H9 (cell line): Measurements from ENCODE around the gene C5orf58. TPM values are rescaled to one million over a fixed set of nuclear protein-coding genes. Genes with fewer than 3 reads are reported as not detected.

ENCODE experiments used
- DNase-seq: peaks from one replicate; pipeline ENCODE4 v3.0.0-alpha.2; 2017
- H2AFZ ChIP-seq: one replicate; pipeline ENCODE4 v1.6.1; 2013; ENCODE audit warnings: mild to moderate bottlenecking, low read length, control low read depth, moderate library complexity
- H2AK5ac ChIP-seq: 2 replicates; pipeline ENCODE4 v1.6.1; 2013; ENCODE audit warnings: low read length, control low read depth, mixed read lengths; ENCODE audit not compliant: insufficient read length
- H2BK120ac ChIP-seq: one replicate; pipeline ENCODE4 v1.6.1; 2013; ENCODE audit warnings: low read depth, mild to moderate bottlenecking, low read length, control low read depth, inconsistent platforms; ENCODE audit not compliant: poor library complexity, severe bottlenecking
- H2BK12ac ChIP-seq: 2 replicates; pipeline ENCODE4 v1.6.1; 2013; ENCODE audit warnings: low read length, control low read depth, mixed read lengths, low read depth; ENCODE audit not compliant: insufficient read length
- H2BK15ac ChIP-seq: 2 replicates; pipeline ENCODE4 v1.6.1; 2013; ENCODE audit warnings: low read depth, low read length, control low read depth
- H2BK20ac ChIP-seq: one replicate; pipeline ENCODE4 v1.6.1; 2013; ENCODE audit warnings: low read depth, mild to moderate bottlenecking, low read length, control low read depth, inconsistent platforms; ENCODE audit not compliant: poor library complexity, severe bottlenecking
- H2BK5ac ChIP-seq: 2 replicates; pipeline ENCODE4 v1.6.1; 2013; ENCODE audit warnings: low read length, control low read depth, mixed read lengths; ENCODE audit not compliant: insufficient read length
- H3K14ac ChIP-seq: 2 replicates; pipeline ENCODE4 v1.6.1; 2013; ENCODE audit warnings: low read length, control low read depth; ENCODE audit not compliant: insufficient read depth
- H3K18ac ChIP-seq: 2 replicates; pipeline ENCODE4 v1.6.1; 2013; ENCODE audit warnings: low read depth, mild to moderate bottlenecking, mixed read lengths, low read length, control low read depth; ENCODE audit not compliant: insufficient read length
- H3K23ac ChIP-seq: 2 replicates; pipeline ENCODE4 v1.6.1; 2013; ENCODE audit warnings: low read length, control low read depth, mixed read lengths, low read depth; ENCODE audit not compliant: insufficient read length
- H3K23me2 ChIP-seq: 2 replicates; pipeline ENCODE4 v1.6.1; 2013; ENCODE audit warnings: low read depth, mild to moderate bottlenecking, mixed read lengths, low read length, control low read depth; ENCODE audit not compliant: insufficient read length, poor library complexity, severe bottlenecking
- H3K27ac ChIP-seq: 2 replicates; pipeline ENCODE4 v1.5.1; 2013; ENCODE audit warnings: low read length, control low read depth, mixed read lengths, low read depth; ENCODE audit not compliant: insufficient read length
- H3K27me3 ChIP-seq: 2 replicates; pipeline ENCODE4 v1.6.1; 2013; ENCODE audit warnings: low read length, control low read depth, inconsistent platforms; ENCODE audit not compliant: insufficient read depth
- H3K4ac ChIP-seq: 2 replicates; pipeline ENCODE4 v1.6.1; 2013; ENCODE audit warnings: low read depth, mild to moderate bottlenecking, control low read depth, inconsistent platforms, low read length, moderate library complexity
- H3K4me1 ChIP-seq: 2 replicates; pipeline ENCODE4 v1.6.1; 2013; ENCODE audit warnings: low read length, control low read depth, inconsistent platforms; ENCODE audit not compliant: insufficient read depth
- H3K4me2 ChIP-seq: 2 replicates; pipeline ENCODE4 v1.6.1; 2013; ENCODE audit warnings: low read length, control low read depth, mixed read lengths; ENCODE audit not compliant: insufficient read length, insufficient read depth
- H3K56ac ChIP-seq: 2 replicates; pipeline ENCODE4 v1.6.1; 2013; ENCODE audit warnings: low read depth, mild to moderate bottlenecking, mixed read lengths, low read length, control low read depth; ENCODE audit not compliant: insufficient read length
- H3K79me1 ChIP-seq: 2 replicates; pipeline ENCODE4 v1.6.1; 2013; ENCODE audit warnings: low read depth, mild to moderate bottlenecking, moderate library complexity, low read length, control low read depth, inconsistent platforms; ENCODE audit not compliant: insufficient read depth, poor library complexity, severe bottlenecking
- H3K79me2 ChIP-seq: 2 replicates; pipeline ENCODE4 v1.6.1; 2013; ENCODE audit warnings: low read length, control low read depth, inconsistent platforms; ENCODE audit not compliant: insufficient read depth
- H3K9ac ChIP-seq: 2 replicates; pipeline ENCODE4 v1.6.1; 2013; ENCODE audit warnings: low read length, control low read depth, mixed read lengths; ENCODE audit not compliant: insufficient read length; ENCODE audit errors: extremely low read depth
- H3K9me3 ChIP-seq: one replicate; pipeline ENCODE4 v1.6.1; 2013; ENCODE audit warnings: low read depth, low read length, inconsistent platforms; ENCODE audit not compliant: control insufficient read depth
- H3T11ph ChIP-seq: one replicate; pipeline ENCODE4 v1.6.1; 2013; ENCODE audit warnings: mild to moderate bottlenecking, low read length, control low read depth, inconsistent platforms
- H4K20me1 ChIP-seq: one replicate; pipeline ENCODE4 v1.6.1; 2013; ENCODE audit not compliant: control insufficient read depth, insufficient read length, insufficient read depth
- H4K5ac ChIP-seq: 2 replicates; pipeline ENCODE4 v1.6.1; 2013; ENCODE audit warnings: low read depth, mild to moderate bottlenecking, mixed read lengths, low read length, control low read depth; ENCODE audit not compliant: insufficient read length
- H4K8ac ChIP-seq: replicated peaks from 2 replicates; pipeline ENCODE4 v1.6.1; 2013; ENCODE audit warnings: low read length, control low read depth, mixed read lengths, low read depth; ENCODE audit not compliant: insufficient read length
- H4K91ac ChIP-seq: 2 replicates; pipeline ENCODE4 v1.6.1; 2013; ENCODE audit warnings: low read depth, mild to moderate bottlenecking, moderate library complexity, mixed read lengths, low read length, control low read depth; ENCODE audit not compliant: insufficient read length
- H3K27ac Mint-ChIP-seq, 3 experiments: 2 replicates in 2 of 3; 3 replicates in 1 of 3; pipeline ENCODE4 v1.8.0; 2020 to 2021; ENCODE audit warnings: mixed read lengths in 3 of 3, mild to moderate bottlenecking in 1 of 3, moderate library complexity in 1 of 3
- H3K27me3 Mint-ChIP-seq: 2 replicates; pipeline ENCODE4 v1.8.0; 2021; ENCODE audit warnings: low read depth, mild to moderate bottlenecking, moderate library complexity, mixed read lengths
- H3K36me3 Mint-ChIP-seq, 3 experiments: 2 replicates in 2 of 3; 3 replicates in 1 of 3; pipeline ENCODE4 v1.8.0; 2020 to 2021; ENCODE audit warnings: low read depth in 3 of 3, mixed read lengths in 3 of 3; ENCODE audit not compliant: insufficient read depth in 1 of 3
- H3K4me1 Mint-ChIP-seq, 2 experiments: 2 replicates each; pipeline ENCODE4 v1.8.0; 2020; ENCODE audit warnings: mixed read lengths in 2 of 2
- H3K4me3 Mint-ChIP-seq, 2 experiments: 2 replicates in 1 of 2; 3 replicates in 1 of 2; pipeline ENCODE4 v1.8.0; 2020 to 2021; ENCODE audit warnings: mild to moderate bottlenecking in 2 of 2, mixed read lengths in 2 of 2, moderate library complexity in 1 of 2
- H3K9me3 Mint-ChIP-seq, 2 experiments: 2 replicates in 1 of 2; 3 replicates in 1 of 2; pipeline ENCODE4 v1.8.0; 2020; ENCODE audit warnings: mild to moderate bottlenecking in 2 of 2, mixed read lengths in 2 of 2, moderate library complexity in 1 of 2
- WGBS: extraction: QIAGEN DNeasy Blood & Tissue Kit; methylation state at CpG from one replicate; pipeline ENCODE4 v1.1.7; 2013; ENCODE audit warnings: missing lambda C conversion rate, low lambda C conversion rate, mixed read lengths; ENCODE audit not compliant: insufficient read length; ENCODE audit errors: extremely low coverage; 5-methylcytosine and 5-hydroxymethylcytosine counted together
- total RNA-seq: library from RNA; stranded (reverse); gene quantifications from 2 replicates; pipeline ENCODE4 v1.2.1, GENCODE V29; 2021
- TF ChIP-seq, protein P1 (sequence below): fragments of 200-600 bp; sonication (generic); conservative IDR thresholded peaks from 3 replicates; pipeline ENCODE4 v1.8.0; 2021; ENCODE audit warnings: antibody characterized with exemption, mild to moderate bottlenecking

C5orf58 gene
- total RNA-seq, 1 experiment from 2014 or later = 0.90 TPM

- Histone ChIP-seq H2BK5ac (no peak overlapping the region), H4K91ac (no peak overlapping the region), H3K23ac (no peak overlapping the region), H2BK20ac (no peak overlapping the region), H4K8ac (no peak overlapping the region), H3K9me3 (no peaks in the 10 kb centered on the region), H2BK15ac (no peak overlapping the region), H3K4ac (no peak overlapping the region), H4K20me1 (no peaks in the 10 kb centered on the region), H3K27ac (no peak overlapping the region), H3K4me1 (peaks cover 6% of the 10 kb centered on the region; the same call in 1 of the 2 replicates), H2BK120ac (no peak overlapping the region), H3K18ac (no peak overlapping the region), H3K14ac (no peak overlapping the region), H3K27me3 (no peaks in the 10 kb centered on the region), H3K79me1 (no peaks in the 10 kb centered on the region), H3K9ac (no peak overlapping the region), H3T11ph (no peak overlapping the region), H3K79me2 (no peaks in the 10 kb centered on the region), H3K56ac (no peak overlapping the region), H2AFZ (no peak overlapping the region), H3K4me2 (no peak overlapping the region), H3K23me2 (no peaks in the 10 kb centered on the region), H2BK12ac (no peak overlapping the region), H2AK5ac (no peak overlapping the region), H4K5ac (no peak overlapping the region)
- Mint-ChIP-seq H3K27me3 (no peaks in the 10 kb centered on the region; the same call in 1 of the 2 replicates), H3K27ac (no peak overlapping the region; a peak in 1 of 7 replicates), H3K36me3 (no peaks in the 10 kb centered on the region), H3K9me3 (no peaks in the 10 kb centered on the region), H3K4me3 (no peak overlapping the region), H3K4me1 (peaks cover 47 to 54% of the 10 kb centered on the region in 2 experiments)
- WGBS = no CpG with 5 or more reads among the region's 4 CpGs
- TF ChIP-seq, protein P1, sequence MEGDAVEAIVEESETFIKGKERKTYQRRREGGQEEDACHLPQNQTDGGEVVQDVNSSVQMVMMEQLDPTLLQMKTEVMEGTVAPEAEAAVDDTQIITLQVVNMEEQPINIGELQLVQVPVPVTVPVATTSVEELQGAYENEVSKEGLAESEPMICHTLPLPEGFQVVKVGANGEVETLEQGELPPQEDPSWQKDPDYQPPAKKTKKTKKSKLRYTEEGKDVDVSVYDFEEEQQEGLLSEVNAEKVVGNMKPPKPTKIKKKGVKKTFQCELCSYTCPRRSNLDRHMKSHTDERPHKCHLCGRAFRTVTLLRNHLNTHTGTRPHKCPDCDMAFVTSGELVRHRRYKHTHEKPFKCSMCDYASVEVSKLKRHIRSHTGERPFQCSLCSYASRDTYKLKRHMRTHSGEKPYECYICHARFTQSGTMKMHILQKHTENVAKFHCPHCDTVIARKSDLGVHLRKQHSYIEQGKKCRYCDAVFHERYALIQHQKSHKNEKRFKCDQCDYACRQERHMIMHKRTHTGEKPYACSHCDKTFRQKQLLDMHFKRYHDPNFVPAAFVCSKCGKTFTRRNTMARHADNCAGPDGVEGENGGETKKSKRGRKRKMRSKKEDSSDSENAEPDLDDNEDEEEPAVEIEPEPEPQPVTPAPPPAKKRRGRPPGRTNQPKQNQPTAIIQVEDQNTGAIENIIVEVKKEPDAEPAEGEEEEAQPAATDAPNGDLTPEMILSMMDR = no peak
- DNase-seq = no peak
Measured at GRCh38 chr5:170257370-170257769, 24.6 kb downstream of the C5orf58 start.
